Activated CD8-positive, alpha-beta memory T cell treated with anti-CD3 and anti-CD28 coated beads, Interleukin-2, amount 50 U/mL, for 1 hour (primary cell): Measurements from ENCODE around the gene SAMD14.
A peak's percentile ranks its signal among the peaks of the same experiment; 100 is the strongest.

Experiments used
- DNase-seq: peaks from one replicate; pipeline ENCODE4 v3.0.0-alpha.2; 2020; ENCODE audit errors: extremely low read depth

Gene SAMD14

DNA sequence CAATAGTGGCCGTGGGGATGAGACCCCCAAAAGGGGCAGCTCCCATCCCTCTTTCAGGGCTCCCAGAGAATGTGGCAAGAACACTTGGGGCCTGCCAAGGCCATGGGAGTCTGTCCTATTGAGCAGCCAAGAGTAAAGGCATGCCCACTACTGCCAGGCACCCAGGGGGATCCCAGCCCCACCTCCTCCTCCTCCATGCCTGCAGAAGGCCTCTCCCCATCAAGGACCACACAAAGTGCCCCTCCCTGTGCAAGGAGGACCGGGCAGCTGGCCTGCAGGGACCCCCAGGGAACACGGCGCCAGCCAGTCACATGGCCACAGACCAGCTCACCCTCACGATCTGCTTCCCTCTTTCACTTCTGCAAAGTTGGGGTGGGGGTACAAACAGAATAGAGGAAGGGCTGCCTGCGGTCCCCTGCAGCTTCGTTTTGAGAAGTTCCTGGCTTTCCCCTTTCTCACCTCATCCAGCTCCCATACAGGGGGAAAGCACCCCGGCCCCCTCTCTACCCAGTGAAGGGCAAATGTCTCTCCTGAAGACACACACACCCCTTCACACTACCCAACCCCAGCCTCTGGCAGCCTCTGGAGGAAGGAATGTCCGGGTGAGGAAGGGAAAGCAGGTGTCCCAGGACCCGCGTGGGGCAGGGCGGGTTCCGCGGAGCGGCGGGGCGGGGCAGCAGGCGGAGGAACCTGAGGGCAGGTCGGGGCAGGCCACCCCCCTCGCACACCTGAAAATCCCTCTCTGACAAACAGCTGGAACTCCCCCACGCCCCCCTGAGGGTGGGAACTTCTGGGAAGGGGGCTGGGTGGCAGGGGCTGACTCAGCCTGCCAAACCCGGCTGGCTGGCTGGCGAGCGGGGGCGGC, 18.5 kb upstream of the SAMD14 start:
- DNase-seq: peak; percentile 43

DNA sequence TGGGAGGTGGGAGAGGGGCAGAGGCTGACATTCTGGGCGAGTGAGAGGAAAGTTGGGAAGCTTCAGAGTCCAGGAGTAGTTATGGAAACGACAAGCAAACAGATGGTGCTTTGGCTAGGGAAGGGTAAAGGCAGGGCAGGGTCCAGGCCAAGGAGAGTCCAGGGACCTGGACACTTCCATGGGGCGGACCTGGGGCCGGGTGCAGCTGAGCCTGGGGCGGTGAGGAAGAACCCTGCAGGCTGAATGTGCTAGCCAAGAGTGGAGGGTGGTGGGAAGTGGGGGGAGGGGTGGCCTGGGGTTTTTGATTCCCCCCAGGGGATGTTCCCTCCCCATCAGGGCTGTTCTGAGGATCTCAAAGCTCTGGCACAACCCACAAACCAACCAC, 17.9 kb upstream of the SAMD14 start:
- no peak for DNase-seq

DNA sequence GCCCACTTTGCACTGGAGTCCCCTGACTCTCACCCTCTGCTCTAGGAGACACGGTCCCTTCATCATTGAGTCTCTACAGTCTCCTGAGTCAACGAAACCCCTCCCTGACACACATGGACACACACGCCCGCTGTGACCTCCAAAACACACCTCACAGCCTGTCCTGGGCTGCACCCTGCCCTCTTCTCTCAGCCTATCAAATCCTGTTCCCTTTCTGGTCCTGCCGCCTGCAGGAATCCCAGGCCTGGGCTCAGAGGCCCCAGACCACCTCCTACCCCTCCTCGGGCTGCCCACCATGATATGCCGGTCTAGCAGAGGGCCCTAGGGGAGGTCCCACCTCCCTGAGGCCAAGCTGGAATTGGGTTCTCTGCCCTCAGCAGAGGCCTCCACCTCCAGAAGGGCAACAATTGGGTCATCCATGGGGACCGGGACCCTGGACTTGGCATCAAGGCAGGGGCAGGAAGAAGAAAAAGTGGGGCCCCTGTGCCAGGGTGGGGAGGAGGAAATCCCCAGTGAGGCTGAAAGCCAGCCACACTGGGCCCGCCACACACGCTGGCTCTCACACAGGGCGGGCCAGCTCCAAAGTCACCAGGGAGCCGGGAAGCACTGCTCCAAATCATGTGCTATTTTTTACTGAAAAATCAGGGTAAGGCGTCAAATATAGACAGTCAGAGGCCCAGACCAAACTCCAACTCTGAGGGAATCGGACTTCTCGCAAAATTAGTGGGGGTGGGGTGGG, 17.1 kb upstream of the SAMD14 start:
- no peak for DNase-seq

DNA sequence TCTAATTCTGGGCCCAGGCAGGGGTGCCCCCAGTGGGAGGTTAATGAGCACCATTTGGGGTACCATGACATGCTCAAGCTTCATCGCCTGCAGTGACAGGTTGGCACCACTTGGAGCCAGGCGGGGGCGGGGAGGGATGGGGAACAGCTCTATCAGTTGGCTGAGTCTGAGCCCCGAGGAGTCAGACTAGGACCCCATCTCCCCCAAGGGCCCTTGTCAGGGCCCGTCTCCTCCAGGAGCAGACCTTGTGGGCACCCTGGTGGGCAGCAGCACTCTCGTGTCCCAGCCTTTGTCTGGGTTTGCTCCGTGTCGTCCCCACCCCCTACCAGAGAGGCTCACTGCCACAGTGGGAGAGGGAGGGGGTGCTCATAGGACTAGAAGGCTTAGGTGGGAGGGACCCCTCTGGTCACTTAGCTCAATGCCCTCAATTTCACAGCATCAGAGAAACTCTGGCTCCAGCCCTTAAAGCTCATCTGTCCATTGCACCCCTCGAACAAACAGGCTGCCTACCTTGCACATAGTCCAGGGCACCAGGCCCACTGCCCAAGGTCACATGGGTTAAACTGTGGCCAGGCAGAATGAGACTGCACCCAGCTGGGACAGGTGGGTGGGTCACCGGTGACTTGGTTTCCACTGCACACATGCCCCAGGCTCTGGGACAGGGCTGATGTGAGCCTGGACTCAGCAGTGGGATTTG, 16.4 kb upstream of the SAMD14 start:
- no peak for DNase-seq

DNA sequence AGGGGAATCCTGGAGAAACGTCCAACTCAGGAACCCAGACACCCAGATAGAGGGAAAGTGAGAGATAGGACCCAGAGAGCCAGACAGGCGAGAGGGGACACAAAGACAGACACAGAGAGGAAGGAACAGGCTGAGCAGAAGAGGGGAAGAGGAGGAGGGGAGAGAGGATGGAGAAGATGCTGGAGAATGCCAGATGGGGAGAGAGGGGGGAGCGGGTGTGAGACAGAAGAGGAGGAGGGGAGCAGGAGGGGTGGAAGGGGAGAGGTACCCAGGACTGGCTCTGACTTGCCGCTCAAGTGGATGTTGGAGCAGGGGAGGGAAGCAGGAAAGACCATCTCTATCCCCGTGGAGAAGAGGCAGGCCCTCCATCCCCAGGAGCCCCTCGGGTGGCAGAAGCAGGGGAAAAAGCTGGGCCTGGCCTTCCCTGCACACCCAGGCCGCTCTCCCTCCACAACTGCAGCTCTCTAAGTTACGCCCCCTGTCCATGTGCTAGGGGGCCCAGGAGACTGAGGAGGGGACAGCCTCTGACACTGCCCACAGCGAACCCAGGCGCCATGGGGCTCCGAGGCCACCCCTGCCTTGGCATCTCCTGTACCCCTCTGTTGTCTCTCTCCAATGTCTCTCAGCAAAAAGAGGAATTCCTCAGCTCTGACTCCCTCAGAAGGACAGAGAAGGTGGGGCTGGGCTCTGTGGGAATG, 15.7 kb upstream of the SAMD14 start:
- DNase-seq: no peak

DNA sequence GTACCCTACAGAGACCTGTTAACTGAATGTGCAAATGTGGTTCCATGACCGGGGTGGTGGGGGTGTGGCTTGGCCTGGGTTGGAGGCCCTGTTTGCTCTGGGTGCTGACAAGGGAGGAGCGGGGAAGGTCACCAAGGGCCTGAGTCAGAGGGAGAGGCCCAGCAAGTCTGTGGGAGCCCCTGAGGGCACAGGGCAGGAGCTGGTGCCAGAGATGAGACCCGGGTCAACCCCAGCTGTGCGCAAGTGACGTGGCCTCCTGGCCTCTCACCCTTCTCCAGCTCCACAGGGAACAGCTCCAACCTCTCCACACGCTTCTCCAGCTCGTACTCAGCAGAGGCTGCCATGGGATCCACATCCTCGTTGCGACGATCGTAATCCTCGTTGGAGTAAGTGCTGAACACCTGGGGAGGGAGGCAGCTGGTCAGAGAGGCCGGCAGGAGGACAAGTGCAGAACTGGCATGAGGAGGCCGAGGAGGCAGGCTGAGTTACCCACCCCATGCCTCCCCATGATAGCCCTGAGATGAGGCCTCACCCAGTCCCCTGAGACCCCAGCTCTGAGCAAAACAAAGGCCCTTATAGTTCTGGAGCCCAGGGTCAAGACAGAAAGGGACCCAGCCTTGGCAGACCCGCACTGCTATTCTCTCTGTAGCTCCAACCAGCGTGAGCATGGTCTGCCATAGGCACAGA, 15.0 kb upstream of the SAMD14 start:
- no peak for DNase-seq

DNA sequence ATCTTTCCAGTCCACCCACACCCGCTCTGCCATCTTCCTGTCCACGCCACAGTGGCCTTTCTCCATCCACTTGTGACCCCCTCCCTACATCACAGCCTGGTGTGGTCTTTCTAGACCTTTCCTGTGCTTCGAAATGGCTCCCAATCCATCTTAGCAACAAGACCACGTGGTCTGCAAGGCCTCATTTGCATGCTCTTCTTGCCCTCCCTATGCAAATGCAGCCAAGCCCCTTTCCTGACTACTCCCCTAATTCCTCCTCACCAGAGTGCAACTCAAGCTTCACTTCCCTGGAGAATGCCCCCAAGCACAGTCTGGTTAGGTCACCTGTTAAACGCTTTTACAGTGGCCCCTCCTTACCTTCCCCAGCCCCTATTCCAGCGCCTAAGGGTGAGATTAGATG, 14.4 kb upstream of the SAMD14 start:
- DNase-seq: no peak

DNA sequence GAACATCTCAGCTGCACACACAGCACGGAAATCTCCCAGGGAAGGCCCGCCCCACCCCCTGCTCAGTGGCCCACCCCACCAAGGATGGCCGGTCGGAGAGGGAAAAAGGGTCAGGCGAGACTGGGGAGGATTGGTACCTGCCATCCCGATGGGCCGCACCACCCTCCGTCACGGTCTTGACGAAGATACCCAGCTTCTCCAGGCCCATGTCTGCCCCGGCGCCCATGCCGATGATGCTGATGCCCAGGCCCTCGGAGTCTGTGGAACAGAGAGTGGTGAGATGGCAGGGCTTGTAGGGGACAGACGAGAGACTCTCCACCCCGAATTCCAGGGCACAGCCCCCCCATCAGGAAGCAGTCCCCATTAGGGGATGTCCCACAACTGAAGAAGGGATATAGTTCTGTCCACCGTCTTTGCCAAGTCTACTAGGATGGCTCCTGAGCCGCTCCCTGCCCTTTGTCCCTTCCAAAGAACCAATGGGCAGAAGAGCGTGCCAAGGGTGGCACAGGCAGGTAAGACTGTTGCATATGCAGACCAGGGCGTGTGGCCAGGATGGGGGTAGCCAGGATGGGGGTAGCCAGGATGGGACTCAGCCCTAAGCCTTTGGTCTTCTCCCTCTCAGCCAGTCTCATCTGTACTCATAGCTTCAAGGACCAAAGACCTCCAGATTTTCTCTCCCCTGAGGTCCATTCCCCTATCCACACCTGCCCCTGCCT, 13.7 kb upstream of the SAMD14 start:
- DNase-seq: no peak

DNA sequence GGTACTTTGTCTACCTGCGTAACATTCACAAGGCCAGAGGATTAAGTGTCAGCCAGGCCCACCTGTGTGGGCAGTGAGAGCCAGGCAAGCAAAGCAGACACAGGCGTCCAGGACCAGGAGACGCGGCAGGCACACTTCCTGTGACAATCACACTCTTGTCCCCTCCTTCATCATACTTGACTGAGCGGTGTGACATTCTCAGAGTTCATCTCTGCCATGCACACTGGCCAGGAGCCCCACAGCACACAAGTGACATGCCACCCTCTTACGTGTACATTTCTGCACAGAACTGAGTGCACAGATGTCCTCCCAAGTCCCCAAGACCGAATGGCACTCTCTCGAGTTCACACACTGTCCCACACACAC, 11.8 kb upstream of the SAMD14 start:
- DNase-seq: no peak

DNA sequence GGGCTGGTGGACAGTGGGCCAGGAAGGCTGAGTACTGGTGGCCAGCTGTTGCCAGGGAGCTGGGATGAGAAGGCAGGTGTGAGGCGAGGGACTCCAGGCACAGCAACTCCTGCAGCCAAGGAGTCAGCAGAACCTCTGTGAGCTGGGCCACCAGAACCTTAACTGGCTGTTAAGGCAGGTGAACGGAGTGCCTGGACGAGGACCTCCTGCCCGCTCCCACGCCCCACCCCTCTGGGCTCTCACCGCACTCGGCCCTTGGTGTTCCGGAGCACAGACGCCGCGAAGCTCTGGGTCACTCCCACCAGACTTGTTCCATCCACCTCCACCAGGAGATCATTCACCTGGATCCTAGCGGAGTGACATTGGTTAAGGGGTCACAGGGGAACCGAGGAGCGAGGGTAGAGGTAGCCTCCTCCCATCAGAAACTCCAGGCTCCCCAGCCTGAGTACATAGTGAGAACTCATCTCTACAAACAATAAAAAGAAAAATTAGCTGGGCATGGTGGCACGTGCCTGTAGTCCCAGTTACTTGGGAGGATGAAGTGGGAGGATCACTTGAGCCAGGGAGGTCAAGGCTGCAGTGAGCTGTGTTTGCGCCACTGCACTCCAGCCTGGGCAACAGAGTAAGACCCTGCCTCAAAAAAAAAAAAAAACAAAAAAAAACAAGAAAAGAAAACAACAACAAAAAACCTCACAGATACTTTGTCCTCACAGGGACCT, 11.2 kb upstream of the SAMD14 start:
- DNase-seq: no peak

DNA sequence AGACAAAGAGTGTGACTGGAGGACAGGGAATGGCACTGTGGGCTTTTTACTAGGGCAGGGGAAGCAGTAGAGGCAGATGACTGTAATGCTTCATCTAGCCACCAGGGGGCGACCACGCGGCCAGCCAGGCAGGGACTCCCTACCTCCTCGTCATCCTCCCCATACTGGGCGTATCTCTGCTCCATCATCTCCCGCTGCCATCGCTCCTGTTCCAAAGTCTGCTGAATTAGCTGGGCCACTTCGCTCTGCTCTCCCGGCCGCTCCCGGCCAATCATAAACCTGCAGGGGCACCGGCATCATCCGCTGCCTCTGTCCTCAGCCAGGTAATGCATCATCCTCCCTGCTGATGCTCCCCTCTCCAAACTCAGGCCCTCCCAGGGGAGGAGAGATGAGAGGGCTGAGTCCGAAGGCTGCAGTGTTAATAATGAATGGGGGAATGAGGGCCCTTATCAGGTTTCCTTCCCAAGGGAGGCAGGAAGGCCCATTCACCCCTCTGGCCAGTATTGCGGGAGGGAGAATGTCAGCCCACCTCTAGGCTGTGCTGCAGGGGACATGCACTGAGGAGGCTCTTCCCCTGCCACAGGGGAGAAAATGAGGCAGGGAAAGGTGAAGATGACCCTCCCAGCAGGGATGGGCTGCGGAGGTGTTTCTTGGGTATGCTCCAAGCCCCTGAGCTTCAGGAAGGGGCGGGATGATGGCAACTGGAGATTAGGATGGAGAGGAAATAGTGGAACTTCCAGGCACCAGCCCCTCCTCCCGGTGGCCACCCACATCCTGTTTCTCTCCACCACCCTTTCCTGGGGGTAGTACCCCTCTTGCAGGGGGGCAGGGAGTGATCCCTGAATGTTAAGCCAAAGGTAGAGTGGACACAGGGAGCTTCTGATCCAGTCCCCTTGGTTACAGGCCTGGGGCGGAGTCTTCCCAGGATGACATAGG, 10.3 kb upstream of the SAMD14 start:
- DNase-seq: no peak

DNA sequence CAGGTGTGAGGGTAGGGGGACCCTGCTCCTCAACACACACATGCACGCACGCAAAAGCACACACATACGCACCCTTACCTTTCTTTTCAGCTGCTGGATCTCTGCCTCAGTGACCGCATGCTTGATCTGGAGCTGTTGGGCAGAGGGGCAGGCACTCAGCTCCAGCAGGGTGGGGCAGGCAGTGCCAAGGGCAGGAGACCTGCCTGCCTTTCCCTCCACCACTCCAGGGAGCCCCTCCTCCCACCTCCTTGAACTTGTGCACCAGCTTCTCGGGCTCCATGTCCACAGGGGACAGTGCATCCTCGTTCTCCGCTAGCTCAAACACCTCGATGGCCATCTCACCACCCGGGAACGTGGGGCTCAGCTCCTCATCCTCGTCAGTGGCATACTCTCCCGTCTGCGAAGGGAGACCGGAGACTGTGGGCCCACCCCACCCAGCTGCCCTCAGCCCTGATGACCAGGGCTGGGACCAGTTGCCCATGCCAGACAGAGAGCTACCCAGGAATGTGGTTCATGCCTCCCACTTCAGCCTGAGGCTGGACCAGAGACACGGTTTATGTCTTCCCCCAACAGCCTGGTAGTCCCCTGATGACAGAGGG, 9.3 kb upstream of the SAMD14 start:
- no peak for DNase-seq

DNA sequence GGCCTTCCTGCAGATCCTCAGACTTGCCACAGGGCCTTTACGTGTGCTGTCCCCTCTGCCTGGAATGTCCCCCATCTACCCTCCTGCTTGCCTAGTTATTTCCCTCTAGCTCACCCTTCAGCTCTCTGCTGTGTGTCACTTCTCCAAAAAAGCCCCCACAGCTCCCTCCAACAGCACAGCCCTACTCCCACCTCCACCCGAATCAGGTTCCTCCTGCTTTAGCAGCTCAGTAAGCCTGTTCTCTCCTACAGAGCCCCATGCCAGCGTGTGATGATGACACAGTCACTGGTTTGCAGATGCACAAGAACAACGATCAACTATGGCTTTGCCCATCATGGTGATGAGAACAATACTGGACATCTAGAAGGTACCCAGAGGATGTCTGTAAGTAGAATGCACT, 7.1 kb upstream of the SAMD14 start:
- DNase-seq: no peak

DNA sequence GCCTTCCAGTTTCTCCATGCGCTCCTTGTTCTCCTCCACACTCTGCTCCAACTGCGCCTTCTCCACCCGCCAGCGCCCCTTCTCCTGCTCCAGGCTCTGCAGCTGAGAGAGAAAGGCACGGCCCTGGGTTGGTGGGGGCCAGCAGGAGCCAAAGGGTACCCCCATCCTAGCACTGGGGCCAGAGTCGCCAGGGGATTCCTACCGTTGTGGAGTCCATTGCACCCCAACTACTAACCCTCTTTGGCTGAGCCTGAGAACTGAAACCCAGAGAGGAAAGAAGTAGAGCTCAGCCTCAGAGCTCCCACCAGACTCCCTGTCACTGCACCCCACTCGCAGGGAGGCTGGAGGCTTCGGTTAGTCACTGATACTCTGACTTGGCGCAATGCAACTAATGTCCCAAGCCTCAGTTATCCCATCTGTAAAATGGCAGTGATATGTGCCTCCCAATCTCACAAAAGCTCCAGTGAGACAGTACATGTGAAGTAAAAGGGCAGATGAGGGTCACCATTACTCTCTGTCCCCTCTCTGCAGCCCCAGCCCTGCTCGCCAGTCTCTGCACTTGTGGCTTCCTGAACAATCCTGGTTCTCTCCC, 6.2 kb upstream of the SAMD14 start:
- no peak for DNase-seq

DNA sequence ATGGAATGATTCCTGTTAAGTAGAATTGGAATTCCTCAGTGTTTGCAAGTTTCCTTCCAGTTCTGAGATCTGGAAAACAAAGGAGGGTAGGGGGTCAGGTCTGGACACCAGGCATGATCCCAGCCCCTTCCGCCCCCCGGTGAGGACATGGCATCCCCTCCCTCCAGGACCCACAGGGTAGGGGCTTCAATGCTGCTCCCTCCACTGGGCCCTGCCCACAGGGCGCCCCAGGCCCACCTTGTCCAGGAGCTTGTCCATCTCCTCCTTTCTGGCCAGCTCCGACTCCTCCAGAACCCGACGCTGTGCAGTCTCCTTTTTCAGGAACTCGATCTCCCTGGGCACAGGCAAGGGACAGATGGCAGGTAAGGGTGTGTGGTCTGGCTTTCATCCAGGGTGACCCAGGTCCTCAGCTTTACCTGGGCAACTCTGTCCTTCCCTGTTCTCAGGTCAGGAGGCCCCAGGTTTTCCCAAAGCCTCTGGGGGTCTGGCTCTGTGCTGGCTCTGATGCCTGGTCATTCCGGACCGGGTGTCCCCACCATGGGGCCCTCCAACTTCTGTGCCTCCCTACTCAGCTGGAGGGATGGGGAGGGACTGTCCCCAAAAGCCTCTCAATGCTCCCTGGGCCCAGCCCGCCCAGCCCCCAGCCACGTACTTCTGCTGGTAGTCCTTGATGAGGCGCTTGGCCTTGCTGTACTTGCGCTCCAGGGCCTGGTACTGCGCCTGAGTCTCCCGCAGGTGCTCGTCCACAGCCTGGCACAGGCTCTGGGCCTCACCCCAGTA, 5.5 kb upstream of the SAMD14 start:
- DNase-seq: no peak

DNA sequence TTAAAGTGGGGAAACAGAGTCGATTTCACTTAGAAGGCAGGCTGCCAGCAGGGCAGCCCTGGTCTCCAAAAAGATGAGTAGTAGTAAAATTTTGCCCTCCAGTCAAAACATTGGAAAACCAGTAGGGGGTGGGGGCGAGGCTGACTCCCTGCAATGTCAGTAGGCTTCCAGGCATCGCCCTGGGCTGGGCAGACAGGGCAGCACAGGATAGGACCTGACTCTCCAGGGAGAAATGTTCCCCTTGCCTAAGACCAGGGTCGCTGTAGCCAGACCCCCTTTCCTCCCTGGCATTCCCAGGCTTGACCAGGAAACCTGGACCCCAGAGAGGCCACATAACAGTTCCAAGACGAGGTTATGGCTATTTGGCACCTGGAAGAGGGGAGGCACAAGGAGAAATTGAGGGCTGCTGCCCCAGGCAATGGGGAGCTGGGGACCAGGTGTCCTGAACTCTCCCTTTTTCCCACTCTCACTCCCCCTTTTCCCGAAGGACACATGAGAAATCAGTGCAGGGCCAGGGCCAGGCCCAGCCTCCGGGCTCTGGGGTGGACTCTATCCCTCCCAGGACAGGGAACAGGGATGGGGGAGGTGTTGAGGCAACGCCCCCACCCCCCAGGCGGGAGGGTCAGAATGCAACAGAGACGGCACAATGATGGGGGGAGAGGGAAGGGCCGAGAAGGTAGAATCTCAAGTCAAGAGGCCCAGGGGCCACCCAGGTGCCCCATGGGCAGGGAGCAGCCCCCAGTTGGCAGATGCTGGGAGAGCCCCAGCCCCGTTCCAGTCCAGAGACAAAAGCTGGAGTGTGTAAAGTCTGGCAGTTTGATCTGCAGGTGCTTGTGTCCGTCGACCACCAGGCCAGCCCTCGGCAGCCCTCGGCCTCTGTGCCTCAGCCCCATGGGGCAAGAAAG, 4.5 kb upstream of the SAMD14 start:
- no peak for DNase-seq

DNA sequence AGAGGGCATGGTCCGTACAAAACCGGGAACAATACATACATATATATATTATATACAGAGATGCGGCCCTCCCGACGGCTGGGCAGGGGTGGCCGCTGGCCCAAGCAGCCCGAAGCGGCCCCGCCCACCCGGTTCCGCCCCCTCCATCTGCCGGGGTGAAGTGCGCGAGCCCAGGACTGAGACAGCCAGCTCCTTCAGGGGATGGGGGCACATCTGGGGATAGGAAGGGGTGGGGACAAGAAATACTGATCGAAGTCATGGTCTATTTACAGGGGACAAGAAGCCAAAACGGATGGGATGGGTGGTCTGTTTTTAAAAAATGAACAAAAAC, 3.8 kb upstream of the SAMD14 start:
- DNase-seq: no peak
